HG03095 (cell line): ENCODE results near the gene TAX1BP3.

Experiments used
- ATAC-seq: cut with Tn5 transposase; IDR thresholded peaks from one replicate; pipeline ENCODE4 v1.9.1; 2021; ENCODE audit warnings: moderate library complexity; ENCODE audit not compliant: unreplicated experiment

Gene TAX1BP3

GRCh38 chr17:3627769-3628167 lies 40.6 kb downstream of the TAX1BP3 start:
- ATAC-seq: no peak

GRCh38 chr17:3626831-3627768 lies 41.3 kb downstream of the TAX1BP3 start:
- no peak for ATAC-seq

- no peak for ATAC-seq
These were observed 45.3 kb downstream of the TAX1BP3 start for GRCh38 chr17:3622977-3623594.

GRCh38 chr17:3621146-3621720 lies 47.1 kb downstream of the TAX1BP3 start:
- no peak for ATAC-seq

DNA sequence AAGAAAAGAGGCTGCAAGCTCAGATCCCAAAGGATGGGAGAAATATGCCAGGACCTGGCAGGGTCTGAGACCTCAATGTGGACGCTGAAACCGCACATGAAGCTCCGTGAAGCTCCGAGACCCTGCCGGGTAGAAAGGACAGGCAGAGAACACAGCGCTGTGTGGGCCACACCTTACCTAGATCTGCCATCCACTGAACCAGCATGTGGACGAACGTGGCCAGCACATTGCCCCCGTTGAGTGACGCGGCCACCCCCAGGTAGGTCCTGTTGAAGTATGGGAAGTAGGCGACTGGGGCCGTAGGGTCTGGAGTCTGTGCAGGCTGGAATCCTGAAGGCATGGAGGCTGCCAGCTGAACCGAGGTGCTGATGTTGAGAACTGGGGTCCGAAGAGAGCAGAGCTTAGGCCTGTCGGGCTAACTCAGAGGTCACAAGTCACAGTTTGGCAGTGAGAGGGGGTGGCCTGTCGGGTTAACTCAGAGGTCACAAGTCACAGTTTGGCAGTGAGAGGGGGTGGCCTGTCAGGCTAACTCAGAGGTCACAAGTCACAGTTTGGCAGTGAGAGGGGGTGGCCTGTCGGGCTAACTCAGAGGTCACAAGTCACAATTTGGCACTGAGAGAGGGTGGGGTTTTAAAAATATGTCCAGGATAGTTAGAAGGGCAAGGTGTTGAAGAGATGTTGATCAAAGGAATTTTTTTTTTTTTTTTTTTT lies 53.1 kb downstream of the TAX1BP3 start:
- ATAC-seq: no peak

DNA sequence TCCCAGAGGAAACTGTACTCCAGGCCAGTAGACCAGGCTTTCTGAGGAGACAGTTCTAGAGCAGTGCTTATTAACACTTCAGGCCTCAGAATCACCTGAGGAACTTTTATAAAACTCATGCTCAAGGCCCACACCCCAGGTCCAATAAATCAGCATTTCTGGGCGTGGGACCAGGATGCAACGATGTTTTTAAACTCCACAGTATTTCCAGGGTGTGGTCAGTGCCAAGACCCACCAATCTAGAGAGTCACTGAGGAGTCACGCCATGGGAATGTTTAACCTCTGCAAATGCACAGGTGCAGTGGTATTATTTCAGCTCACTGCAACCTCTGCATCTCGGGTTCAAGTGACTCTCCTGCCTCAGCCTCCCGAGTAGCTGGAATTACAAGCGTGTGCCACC lies 55.3 kb downstream of the TAX1BP3 start:
- no peak for ATAC-seq
